ACHN (cell line): ENCODE results near the gene TRIM54.
"Not testable (repeated sequence)": the region's sequence is repeated elsewhere in the genome, so short reads cannot be mapped to it uniquely, and the experiment has no call there.

Source experiments
- DNase-seq: peaks from one replicate; pipeline ENCODE4 v3.0.0-alpha.2; 2015
- in situ Hi-C: cut with HindIII; loops from 2 replicates; pipeline ENCODE4 v1.10.0; 2017; ENCODE audit warnings: low sequenced_read_pairs, low pct_ligation_motif_present, low pct_unique_long_range_greater_than_20kb

The TRIM54 gene

DNA sequence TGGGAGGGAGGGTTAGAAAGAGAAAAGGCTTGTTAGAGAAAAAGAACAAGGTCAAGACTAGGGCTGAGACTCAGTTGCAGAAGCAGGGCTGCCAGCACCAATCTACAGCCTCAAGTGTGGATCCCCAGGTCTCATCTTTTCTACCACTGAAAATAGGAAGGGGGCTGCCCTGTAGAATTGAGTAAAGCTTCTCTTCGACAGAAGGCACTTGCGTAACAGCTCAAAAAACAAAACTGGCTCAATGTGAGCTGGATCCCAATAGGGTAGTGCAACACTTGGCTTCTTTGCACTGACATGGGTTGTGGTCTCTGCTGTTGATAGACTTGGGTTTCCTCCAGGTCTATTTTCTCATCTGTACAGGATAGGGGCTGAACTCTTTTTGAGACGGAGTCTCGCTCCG is 42.5 kb downstream of the TRIM54 start:
- in situ Hi-C loops, result no loop called here
- no peak for DNase-seq

DNA sequence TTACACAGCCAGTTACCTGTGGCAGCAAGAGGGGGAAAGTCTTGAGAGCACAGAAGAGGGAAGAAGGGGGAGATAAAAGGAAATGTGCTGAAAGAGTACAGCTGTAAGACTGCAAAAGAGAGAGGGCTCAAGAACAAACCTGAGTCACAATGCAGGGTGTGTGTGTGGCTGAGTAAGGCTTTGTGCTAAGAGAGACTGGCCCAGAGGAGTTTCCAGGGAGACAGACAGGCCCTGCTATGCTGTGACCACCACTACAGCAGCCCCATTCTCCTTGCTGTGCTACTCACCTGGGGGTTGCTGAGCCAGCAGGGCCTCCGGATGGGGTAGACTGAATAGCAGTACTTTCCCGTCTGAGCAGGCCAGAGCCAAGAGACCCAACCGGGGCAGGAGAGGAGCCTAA is 53.1 kb downstream of the TRIM54 start:
- no peak for DNase-seq
- in situ Hi-C loops, result no loop called here

DNA sequence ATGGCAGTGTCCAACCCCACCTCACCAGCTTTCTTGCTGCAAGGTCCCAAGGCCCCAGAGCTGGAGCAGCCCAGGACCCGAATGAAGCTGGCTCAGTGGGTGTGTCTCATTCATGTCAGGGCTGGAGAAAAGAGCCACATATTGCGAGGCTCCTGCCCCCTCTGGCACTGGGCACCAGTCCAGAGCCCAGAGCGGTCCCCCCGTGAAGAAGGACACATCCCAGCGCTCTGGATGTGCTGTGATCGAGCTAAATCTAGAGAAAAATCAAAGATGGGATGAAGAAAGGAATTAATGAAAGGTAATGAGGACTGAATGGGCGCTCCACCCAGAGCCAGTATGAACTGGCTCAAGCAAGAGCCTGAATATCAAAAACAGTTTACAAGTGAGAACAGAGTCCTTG is 53.9 kb downstream of the TRIM54 start:
- no peak for DNase-seq
- in situ Hi-C loops, result no loop called here

DNA sequence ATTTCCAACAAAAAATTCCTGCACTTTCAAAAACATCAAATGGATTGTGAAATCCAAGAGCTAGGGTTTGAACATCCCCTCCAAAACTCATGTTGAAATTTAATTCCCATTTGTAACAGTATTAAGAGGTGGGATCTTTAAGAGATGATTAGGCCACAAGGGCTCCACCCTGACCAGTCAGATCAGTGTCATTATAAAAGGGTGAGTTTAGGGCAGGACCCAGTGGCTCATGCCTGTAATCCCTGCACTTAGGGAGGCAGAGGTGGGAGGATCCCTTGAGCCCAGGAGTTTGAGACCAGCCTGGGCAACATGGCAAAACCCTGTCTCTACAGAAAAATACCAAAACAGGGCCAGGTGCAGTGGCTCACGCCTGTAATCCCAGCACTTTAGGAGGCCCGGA is 65.4 kb downstream of the TRIM54 start:
- DNase-seq, result no peak
- in situ Hi-C loops, result no loop called here

DNA sequence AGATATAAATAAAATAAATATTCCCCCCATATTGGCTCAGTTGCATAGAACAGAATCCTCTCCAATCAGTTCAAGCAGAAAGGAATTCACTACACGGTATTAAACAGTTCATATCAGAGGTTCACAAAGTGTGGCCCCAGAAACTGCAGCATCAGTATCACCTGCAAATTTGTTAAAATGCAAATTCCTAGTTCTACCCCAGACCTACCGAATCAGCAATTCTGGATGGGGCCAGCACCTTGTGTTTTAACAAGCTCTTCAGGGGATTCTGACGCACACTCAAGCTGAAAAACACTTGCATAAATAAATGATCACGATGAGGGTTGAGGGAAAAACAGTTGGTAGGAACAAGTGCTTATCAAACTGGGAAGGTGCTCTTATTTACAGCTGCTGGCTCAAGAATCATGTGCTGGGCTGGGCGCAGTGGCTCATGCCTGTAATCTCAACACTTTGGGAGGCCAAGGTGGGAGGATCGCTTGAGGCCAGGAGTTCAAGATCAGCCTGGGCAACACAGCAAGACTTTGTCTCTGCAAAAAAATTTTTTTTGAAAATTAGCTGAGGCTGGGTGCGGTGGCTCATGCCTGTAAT is 68.0 kb downstream of the TRIM54 start:
- in situ Hi-C loops, result no loop called here
- DNase-seq, result no peak

DNA sequence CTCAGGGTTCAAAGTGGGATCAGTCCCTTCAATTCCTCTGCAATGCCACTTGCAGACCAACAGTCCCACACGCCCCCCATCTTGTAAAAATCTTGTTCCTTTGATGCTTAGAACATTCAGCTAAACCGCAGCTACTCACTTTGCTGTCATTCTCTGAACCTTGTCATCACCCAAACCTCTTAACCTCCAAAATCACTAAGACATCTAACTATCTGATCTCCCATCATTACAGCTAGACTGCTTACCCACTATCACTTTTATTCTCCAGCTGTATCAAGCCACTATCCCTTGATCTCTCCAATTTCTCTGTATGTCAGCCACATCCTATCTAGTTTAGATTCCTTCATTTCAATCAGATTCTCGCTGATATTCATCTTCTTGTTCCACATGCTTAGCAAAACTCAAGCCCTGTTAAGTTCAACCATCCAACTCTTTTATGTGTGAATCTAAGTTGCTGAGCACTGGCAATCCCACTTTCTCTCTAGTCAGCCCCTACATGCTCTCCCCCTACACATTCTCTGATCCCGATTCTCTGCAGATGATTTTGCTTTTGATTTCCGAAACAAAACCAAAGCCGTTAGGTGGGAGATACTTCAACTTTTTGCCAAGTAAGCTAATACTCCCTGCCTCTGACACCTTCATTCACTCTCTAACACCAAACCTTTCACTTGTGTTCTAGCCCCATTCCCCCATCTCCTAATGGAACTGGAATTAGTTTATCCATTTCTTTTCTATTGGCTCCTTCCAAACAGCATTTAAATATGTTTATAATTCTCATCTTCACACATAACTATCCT is 69.8 kb downstream of the TRIM54 start:
- DNase-seq, result no peak
- in situ Hi-C loops, result no loop called here

DNA sequence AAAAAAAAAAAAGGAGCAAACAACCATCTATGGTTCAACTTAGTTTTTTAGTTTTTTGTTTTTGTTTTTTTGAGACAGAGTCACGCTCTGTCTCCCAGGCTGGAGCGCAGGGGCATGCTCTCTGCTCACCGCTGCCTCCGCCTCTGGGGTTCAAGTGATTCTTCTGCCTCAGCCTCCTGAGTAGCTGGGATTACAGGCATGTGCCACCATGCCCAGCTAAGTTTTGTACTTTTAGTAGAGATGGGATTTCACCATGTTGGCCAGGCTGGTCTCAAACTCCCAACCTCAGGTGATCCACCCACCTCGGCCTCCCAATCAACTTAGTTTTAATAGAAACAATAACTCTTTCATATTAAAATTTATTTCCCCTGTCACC is 71.1 kb downstream of the TRIM54 start:
- in situ Hi-C loops, DNase-seq: not testable (repeated sequence)

DNA sequence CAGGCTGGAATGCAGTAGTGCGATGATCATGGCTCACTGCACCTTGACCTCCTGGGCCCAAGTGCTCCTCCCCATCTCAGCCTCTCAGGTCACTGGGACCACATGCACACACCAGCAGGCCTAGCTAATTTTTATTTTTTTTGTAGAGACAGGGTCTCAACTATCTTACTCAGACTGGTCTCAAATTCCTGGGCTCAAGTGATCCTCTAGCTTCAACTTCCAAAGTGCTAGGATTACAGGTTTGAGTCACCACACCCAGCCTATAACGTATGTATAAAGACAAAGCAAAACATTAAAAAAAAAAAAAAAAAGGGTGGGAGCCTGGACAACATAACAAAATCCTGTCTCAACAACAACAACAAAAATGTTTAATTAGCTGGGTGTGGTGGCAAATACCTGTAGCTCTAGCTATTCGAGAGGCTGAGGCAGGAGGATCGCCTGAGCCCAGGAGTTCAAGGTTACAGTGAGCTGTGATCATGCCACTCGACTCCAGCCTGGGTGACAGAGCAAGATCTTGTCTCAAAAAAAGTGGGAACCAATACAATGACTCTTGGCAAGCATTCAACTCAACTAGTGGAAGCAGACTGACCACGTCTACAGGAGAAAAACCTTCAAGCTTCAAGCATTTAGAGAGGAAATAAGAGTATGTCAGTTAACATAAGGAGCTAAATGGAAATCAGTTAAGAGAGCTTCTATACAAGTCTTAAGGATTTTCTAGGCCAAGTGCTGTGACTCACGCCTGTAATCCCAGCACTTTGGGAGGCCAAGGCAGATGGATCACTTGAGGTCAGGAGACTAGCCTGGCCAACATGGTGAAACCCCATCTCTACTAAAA is 71.8 kb downstream of the TRIM54 start:
- no peak for DNase-seq
- in situ Hi-C loops, result no loop called here

DNA sequence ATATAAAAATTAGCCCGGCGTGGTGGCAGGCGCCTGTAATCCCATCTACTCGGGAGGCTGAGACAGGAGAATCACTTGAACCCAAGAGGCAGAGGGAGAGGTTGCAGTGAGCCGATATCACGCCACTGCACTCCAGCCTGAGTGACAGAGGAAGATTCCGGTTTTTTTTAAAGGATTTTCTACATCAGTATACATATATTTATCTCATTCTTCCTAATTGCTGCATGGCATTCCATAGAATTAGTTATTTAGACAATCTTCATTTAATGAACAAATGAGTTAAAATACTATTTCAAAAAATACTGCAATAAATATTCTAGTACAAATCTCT is 72.3 kb downstream of the TRIM54 start:
- in situ Hi-C loops, result no loop called here
- DNase-seq, result no peak

DNA sequence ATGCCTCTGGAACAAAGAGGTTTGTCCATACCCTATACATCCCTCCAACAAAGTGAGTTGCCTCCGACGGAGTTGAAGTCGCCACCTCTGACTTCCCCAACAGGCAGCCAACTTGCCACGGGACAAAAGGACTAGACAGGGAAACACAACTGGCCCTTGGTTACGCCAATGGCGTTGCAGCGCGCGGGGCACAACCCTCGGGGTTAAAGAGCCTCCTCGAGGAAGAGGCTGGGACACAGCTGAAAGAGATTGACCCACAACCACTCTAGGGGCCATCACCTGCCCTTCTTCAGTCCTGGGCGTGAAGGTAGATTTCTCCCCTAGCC is 73.8 kb downstream of the TRIM54 start:
- in situ Hi-C loops, result no loop called here
- peak; percentile 77 for DNase-seq

DNA sequence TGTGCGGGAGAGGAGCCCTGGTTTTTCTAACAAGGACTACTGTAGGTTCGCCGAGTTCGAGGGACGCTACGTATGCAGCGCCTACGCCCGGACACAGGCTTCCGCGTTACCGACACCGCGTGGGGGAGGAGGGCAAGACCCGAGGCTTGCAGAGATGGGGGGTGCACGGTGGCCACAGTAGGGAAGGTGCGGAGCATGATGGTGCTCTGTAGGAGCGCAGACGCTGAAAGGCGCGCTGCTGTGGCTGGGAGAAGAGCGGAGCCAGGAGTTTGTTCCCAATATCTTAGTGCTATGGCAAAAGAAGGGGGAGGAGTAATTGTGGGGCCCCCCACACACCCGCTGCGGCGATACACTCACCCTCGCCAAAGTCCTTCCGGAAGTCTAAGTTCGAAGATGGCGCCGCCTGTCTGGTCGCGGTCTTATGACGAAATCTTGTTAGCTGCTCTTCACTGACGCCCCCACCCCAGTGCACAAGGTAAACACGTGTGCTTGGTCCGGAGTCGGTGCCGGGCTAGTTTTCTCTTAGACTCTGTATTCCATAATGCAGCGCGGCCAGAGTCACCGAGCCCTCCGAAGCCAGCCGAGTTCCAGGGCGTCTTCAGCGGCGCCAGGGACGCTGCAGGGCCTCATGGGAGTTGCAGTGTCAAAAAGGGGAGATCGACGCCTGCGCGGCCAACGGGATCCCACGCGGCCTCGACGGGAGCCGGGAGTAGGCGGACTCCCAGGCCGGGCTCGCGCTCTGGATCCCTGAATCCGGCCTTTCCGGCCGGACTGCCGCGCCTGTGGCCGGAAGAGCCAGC is 74.4 kb downstream of the TRIM54 start, which contains the start of gene GTF3C2:
GTF3C2 (minus strand) TSS at position 383 of the 800 bp plus-strand sequence. CDS start 13,210 bp downstream, outside the sequence.
- in situ Hi-C loops, result no loop called here
- peak; percentile 98 for DNase-seq
